ENCODE results near the gene SRP68. TPM values are rescaled to one million over a fixed set of nuclear protein-coding genes. Genes with fewer than 3 reads are reported as not detected.

The SRP68 gene
- total and polyA plus RNA-seq, 2 of the 4 experiments (the other 2 are of a cell fraction), result 47.1 to 82.6 TPM

- Histone ChIP-seq H2AK9ac (replicated peaks; ENCODE audit: low read depth, low read length, poor library complexity) (no peak overlapping the region), H3K9me1 (ENCODE audit: insufficient read depth, low read length) (no peaks in the 10 kb centered on the region; the same call in 1 of the 2 replicates), H4K5ac (ENCODE audit: low read depth, low read length) (no peak overlapping the region), H3K27ac (ENCODE audit: insufficient read depth, low read length) (no peak overlapping the region), H2BK120ac (ENCODE audit: low read depth, low read length) (no peak overlapping the region), H3K79me1 (ENCODE audit: low read depth in 1 of 2, low read length in 2 of 2) (no peaks in the 10 kb centered on the region), H3K9me3 (ENCODE audit: control insufficient read depth, insufficient read depth, low read length) (no peaks in the 10 kb centered on the region), H3K4me2 (ENCODE audit: low read depth, low read length) (no peak overlapping the region), H3K18ac (ENCODE audit: low read depth, low read length) (no peak overlapping the region), H3K4ac (ENCODE audit: low read depth, low read length) (no peak overlapping the region), H2BK20ac (ENCODE audit: low read depth, low read length) (no peak overlapping the region), H3K23ac (ENCODE audit: low read depth, low read length) (no peak overlapping the region), H3K14ac (replicated peaks; ENCODE audit: low read depth, low read length) (no peak overlapping the region), H4K91ac (ENCODE audit: insufficient read depth, low read depth, low read length) (no peak overlapping the region), H3K36me3 (ENCODE audit: control insufficient read depth, insufficient read depth, low read length) (peaks cover 3% of the 10 kb centered on the region; the same call in 1 of the 2 replicates), H2BK5ac (ENCODE audit: low read depth, low read length, poor library complexity, severe bottlenecking) (no peak overlapping the region), H4K8ac (ENCODE audit: low read depth in 2 of 2, low read length in 2 of 2) (no peak overlapping the region), H3K9ac (ENCODE audit: low read depth, low read length) (no peak overlapping the region), H2AFZ (replicated peaks; ENCODE audit: low read length, poor library complexity) (no peak overlapping the region), H3K4me1 (ENCODE audit: control insufficient read depth, insufficient read depth, low read length) (peaks cover 2% of the 10 kb centered on the region; the same call in 1 of the 2 replicates), H3K27me3 (ENCODE audit: control insufficient read depth, insufficient read depth, low read length) (no peaks in the 10 kb centered on the region), H3K4me3 (ENCODE audit: insufficient read depth, low read depth, low read length) (no peak overlapping the region), H3K56ac (ENCODE audit: extremely low read depth, insufficient read depth, low read length) (no peak overlapping the region), H2AK5ac (ENCODE audit: low read depth, low read length) (no peak overlapping the region), H4K20me1 (ENCODE audit: insufficient read depth, low read length) (no peaks in the 10 kb centered on the region), H2BK15ac (ENCODE audit: low read depth, low read length) (no peak overlapping the region)
- ChIA-PET CTCF (no interaction called here), POLR2A (ENCODE audit: unreplicated experiment) (no interaction called here)
- DNase-seq, result no peak
- 93% methylated on average over 3 of the region's 6 CpGs; no CpG with 5 or more reads in 1 of the 2 experiments for WGBS, 2 experiments (ENCODE audit: extremely low coverage in 2 of 2, insufficient read length in 1 of 2)
- dilution Hi-C loops (cut with HindIII; ENCODE audit: low sequenced_read_pairs, unreplicated experiment), result no loop called here
- no peak for ATAC-seq (ENCODE audit: low read depth)
- in situ Hi-C loops (cut with MboI; ENCODE audit: low sequenced_read_pairs), result no loop called here
- intact Hi-C loops (cut with micrococcal nuclease), result no loop called here
- TF ChIP-seq FOS (IDR thresholded peaks at IDR 0.05; ENCODE audit: low read depth, low read length) (no peak), ELK1 (IDR thresholded peaks at IDR 0.05; ENCODE audit: borderline replicate concordance, low read depth, low read length) (no peak), MAFK (IDR thresholded peaks at IDR 0.05; ENCODE audit: low read depth, low read length) (no peak), RCOR1 (IDR thresholded peaks at IDR 0.05; ENCODE audit: insufficient replicate concordance, low read length) (no peak), CHD1 (IDR thresholded peaks at IDR 0.05; ENCODE audit: low read depth, low read length) (no peak), RAD21 (IDR thresholded peaks at IDR 0.05; ENCODE audit: low read length) (no peak), CEBPB (IDR thresholded peaks at IDR 0.05; ENCODE audit: low read depth, low read length) (no peak), RFX5 (IDR thresholded peaks at IDR 0.05; ENCODE audit: low read depth, low read length) (no peak), MAZ (IDR thresholded peaks at IDR 0.05; ENCODE audit: borderline replicate concordance, low read depth, low read length) (no peak), NFE2L2 (IDR thresholded peaks at IDR 0.05; ENCODE audit: low read depth, low read length) (no peak), SMC3 (IDR thresholded peaks at IDR 0.05; ENCODE audit: low read depth, low read length) (no peak), CTCF (conservative IDR thresholded peaks at IDR 0.05; ENCODE audit: low read depth, low read length) (no peak), BHLHE40 (IDR thresholded peaks at IDR 0.05; ENCODE audit: low read depth, low read length) (no peak), POLR2A (IDR thresholded peaks at IDR 0.05; ENCODE audit: low read depth, low read length) (no peak)
- TF ChIP-seq, protein P1, sequence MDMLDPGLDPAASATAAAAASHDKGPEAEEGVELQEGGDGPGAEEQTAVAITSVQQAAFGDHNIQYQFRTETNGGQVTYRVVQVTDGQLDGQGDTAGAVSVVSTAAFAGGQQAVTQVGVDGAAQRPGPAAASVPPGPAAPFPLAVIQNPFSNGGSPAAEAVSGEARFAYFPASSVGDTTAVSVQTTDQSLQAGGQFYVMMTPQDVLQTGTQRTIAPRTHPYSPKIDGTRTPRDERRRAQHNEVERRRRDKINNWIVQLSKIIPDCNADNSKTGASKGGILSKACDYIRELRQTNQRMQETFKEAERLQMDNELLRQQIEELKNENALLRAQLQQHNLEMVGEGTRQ (IDR thresholded peaks at IDR 0.05; ENCODE audit: low read depth, low read length), result no peak
- BruUV-seq (replicated peaks), result no TSS peak
Measured at GRCh38 chr17:76033139-76033538, 39.2 kb downstream of the SRP68 start.

Measured in IMR-90 (cell line).